GM18873 (cell line): ENCODE data around the gene UBC.

Source experiments
- ATAC-seq: cut with Tn5 transposase; IDR thresholded peaks from one replicate; pipeline ENCODE4 v1.9.1; 2021; ENCODE audit warnings: mild to moderate bottlenecking, moderate library complexity, moderate number of reproducible peaks; ENCODE audit not compliant: unreplicated experiment, low FRiP score

The UBC gene

DNA sequence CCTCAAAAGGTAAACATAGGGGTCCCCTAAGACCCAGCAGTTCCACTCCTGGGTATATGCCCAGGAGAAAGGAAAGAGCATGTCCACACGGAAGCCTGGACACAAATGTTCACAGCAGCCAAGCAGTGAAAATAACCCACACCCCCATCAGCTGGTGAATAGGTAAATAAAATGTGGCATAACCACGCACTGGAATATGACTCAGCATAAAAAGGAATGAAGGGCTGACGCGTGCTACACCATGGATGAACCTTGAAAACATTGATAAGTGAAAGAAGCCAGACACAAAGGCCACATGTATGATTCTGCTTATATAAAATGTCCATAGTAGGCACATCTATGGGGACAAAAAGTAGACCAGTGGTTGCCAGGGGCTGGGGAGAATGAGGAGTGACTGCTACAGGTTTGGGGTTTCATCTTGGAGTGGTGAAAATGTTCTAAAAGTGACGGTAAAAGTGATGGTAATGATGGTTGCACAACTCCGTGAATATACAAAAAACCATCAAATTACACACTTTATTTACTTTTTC is 47.0 kb downstream of the UBC start:
- ATAC-seq = no peak

DNA sequence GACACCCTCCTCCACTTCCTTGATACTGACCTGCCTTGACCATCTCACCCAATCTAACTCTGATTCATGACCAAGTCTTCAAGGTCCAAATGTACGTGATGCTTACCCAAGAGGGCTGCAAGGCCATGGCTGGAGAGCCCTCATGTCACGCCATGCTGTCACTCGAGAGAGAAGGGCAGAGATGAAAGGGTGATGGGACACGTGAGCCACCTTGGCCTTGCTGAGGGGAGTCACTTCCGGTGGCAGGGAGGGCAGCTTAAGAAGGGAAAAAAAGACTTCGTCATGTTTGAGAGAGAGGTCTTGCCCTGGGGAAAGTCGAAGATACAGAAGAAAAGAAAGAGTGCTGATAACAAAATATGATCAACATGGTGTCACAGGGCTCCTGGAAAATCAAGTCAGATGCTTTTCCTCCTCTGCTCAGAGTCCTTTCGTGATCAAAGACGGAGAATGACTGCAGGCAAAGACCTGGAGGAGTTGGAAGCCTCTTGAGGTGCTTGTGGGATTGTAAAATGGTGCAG is 47.5 kb downstream of the UBC start:
- ATAC-seq = no peak

DNA sequence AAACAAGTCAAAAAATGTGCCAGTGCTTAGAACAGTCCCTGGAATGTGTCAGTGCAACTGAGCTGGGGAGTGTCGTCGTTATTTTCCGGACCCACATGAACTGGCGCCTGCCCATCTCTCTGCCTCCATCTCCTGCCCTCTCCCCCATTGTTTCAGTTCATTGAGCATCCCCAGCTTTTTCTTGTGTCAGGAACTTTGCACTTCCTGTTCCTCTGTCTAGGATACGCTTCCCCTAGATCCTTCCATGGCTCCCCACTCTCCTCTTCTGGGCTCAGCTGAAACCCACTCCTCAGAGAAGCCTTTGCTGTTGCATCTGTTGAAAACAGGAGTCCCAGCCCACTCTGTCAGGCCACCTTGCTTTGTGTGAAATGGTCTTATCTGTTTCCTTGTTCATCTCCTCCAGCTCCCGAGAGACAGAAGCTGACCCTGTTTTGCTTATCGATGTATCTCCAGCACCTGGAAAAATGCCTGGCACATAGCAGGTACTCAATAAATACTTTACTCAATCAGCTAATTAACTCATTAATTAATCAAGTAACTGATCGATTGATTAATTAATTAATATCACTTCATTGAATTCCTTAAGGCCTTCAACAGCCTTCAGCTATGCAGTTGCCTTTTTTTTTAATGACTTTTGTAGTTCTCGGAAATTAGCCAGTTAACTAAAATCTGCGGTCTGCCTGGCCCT is 48.1 kb downstream of the UBC start:
- no peak for ATAC-seq

- ATAC-seq = no peak
Measured at GRCh38 chr12:124865728-124866127, 48.7 kb downstream of the UBC start.

GRCh38 chr12:124864326-124864752 is 50.1 kb downstream of the UBC start:
- no peak for ATAC-seq

- peak; percentile 43 for ATAC-seq
Measured at GRCh38 chr12:124863416-124864325, 50.8 kb downstream of the UBC start, which contains the start of gene SCARB1. TSS of gene SCARB1 (minus strand) at chr12:124863864. CDS start at chr12:124863720, 144 bp downstream.

GRCh38 chr12:124862768-124863415 is 51.6 kb downstream of the UBC start:
- ATAC-seq = peak; percentile 23

GRCh38 chr12:124861898-124862676 is 52.4 kb downstream of the UBC start:
- ATAC-seq = peak; percentile 34
